ENCODE results near the gene RTBDN.

RTBDN gene

GRCh38 chr19:12778017-12778904 lies 56.1 kb downstream of the RTBDN start:
- DNase-seq = peak; percentile 85

DNA sequence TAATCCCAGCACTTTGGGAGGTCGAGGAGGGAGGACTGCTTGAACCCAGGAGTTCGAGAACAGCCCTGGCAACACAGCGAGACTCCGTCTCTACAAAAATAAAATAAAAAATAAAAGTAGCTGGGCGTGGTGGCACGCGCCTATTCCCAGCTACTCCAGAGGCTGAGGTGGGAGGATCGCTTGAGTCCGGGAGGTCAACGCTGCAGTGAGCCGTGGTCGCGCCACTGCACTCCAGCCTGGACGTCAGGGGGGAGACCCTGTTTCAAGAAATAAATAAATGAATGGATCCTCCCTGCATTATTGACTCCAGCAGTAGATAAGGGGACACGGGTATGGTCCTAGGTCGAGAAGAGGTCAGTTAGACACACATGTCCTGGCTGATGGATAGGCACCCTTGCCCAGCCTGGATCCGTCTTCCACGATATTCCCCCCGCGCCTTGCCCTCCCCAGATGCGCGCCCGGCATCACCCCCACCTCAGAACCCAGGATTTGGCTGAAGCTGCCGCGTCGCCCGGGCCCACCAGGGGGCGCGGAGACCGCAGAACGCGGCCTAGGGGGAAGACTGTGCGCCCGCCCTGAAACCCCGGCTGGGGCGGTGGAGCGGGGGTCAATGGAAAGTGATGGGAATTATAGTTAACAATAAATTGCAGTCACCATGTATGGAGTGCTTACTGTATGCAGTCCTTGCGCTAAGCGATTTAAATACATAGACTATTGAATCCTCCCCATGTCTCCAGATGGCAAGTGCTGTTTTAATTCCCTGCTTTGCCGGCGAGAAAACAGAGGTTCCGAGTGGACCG lies 57.0 kb downstream of the RTBDN start:
- DNase-seq = peak; percentile 74

Measured in NCI-H1105 (cell line).